Left lung (tissue), 14 donors: ENCODE measurements around the gene PPP5C. TPM values are rescaled to one million over a fixed set of nuclear protein-coding genes. Genes with fewer than 3 reads are reported as not detected.
A peak's percentile ranks its signal among the peaks of the same experiment; 100 is the strongest.

Experiments used
- ATAC-seq: fragments of 200-7000 bp; cut with Tn5 transposase; one replicate; pipeline ENCODE4 v1.9.1; 2020; ENCODE audit warnings: moderate library complexity
- DNase-seq, 4 donors: peaks; one replicate each; pipeline ENCODE4 v3.0.0-alpha.2; 2013 to 2020
- H3K27ac ChIP-seq, 2 donors: fragments of 200-600 bp; sonication (generic) in 1 of 2; one replicate each; pipeline versions ENCODE4 v1.5.0 to v1.8.0; 2020 to 2021
- H3K27me3 ChIP-seq, 2 donors: fragments of 200-600 bp; sonication (generic) in 1 of 2; one replicate each; pipeline versions ENCODE4 v1.5.0 to v1.8.0; 2020 to 2021
- H3K36me3 ChIP-seq, 2 donors: fragments of 200-600 bp; sonication (generic) in 1 of 2; one replicate each; pipeline versions ENCODE4 v1.5.0 to v1.8.0; 2020 to 2021
- H3K4me1 ChIP-seq, 2 donors: fragments of 200-600 bp; one replicate each; pipeline ENCODE4 v1.8.0; 2021
- H3K4me3 ChIP-seq, 2 donors: fragments of 200-600 bp; sonication (generic) in 1 of 2; one replicate each; pipeline versions ENCODE4 v1.5.0 to v1.8.0; 2020 to 2021; ENCODE audit warnings: mild to moderate bottlenecking in 1 of 2
- H3K9me3 ChIP-seq, 2 donors: fragments of 200-600 bp; sonication (generic) in 1 of 2; one replicate each; pipeline versions ENCODE4 v1.5.0 to v1.8.0; 2020 to 2021
- intact Hi-C, 2 donors: fragments of 100-400 bp; cut with DNase I; formaldehyde crosslinking; loops; one replicate each; pipeline versions ENCODE4 v1.11.2 to v1.14.2; 2022
- long read RNA-seq, 12 donors: library from polyadenylated mRNA in 2 of 12; unstranded in 2 of 12; transcript quantifications; one replicate each; pipeline ENCODE4 v2.0.0 and lab custom pipeline, GENCODE V29; 2019 to 2026
- polyA plus RNA-seq, 6 donors: library from polyadenylated mRNA; unstranded; fragments of 120-200 nt; gene quantifications; one replicate each; pipeline ENCODE4 v1.2.1, GENCODE V29; 2013; ENCODE audit not compliant: insufficient read length in 6 of 6
- total RNA-seq, 2 donors: library from RNA; stranded (reverse); fragmentation: NEBNext Ultra II Directional; extraction: Animal tissue kit (Norgen Biotek cat#: 25700); gene quantifications; one replicate each; pipeline ENCODE4 v1.2.1, GENCODE V29; 2021
- TF ChIP-seq, protein P1 (sequence below), 2 donors: fragments of 200-600 bp; sonication (generic) in 1 of 2; IDR thresholded peaks; one replicate each; pipeline versions ENCODE4 v1.5.0 to v1.8.0; 2021; ENCODE audit warnings: antibody characterized with exemption in 2 of 2
- donor health status: DM: no; HTN: yes; CAD: no.
- donor health status: DM: no; HTN: no; CAD: no.

Gene PPP5C, protein sequence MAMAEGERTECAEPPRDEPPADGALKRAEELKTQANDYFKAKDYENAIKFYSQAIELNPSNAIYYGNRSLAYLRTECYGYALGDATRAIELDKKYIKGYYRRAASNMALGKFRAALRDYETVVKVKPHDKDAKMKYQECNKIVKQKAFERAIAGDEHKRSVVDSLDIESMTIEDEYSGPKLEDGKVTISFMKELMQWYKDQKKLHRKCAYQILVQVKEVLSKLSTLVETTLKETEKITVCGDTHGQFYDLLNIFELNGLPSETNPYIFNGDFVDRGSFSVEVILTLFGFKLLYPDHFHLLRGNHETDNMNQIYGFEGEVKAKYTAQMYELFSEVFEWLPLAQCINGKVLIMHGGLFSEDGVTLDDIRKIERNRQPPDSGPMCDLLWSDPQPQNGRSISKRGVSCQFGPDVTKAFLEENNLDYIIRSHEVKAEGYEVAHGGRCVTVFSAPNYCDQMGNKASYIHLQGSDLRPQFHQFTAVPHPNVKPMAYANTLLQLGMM
- 10 to 100 TPM; 52.6 to 55.7 TPM for total RNA-seq
- 100 to 1,000 TPM in 2 of 6 donors, 10 to 100 TPM in 4; 97.2 to 114 (median 99.2) TPM for polyA plus RNA-seq
- long read RNA-seq, donor 1, transcript PPP5C-201 (13 exons, 2,109 nt), result major isoform, 13 of 15 reads
- long read RNA-seq, donor 1, partial matches to known transcripts, result 0 of 15 reads
- long read RNA-seq, donor 1, other reads (novel, unspliced or antisense), result 0 of 15 reads
- long read RNA-seq, donor 2, transcript PPP5C-201 (13 exons, 2,109 nt), result major isoform, 21 of 30 reads
- long read RNA-seq, donor 2, partial matches to known transcripts, result 6 of 30 reads
- long read RNA-seq, donor 2, other reads (novel, unspliced or antisense), result 0 of 30 reads
- long read RNA-seq, donor 3, transcript PPP5C-201 (13 exons, 2,109 nt), result major isoform, 27 of 29 reads
- long read RNA-seq, donor 3, partial matches to known transcripts, result 0 of 29 reads
- long read RNA-seq, donor 3, other reads (novel, unspliced or antisense), result 0 of 29 reads
- long read RNA-seq, donor 4, transcript PPP5C-201 (13 exons, 2,109 nt), result major isoform, 9 of 10 reads
- long read RNA-seq, donor 4, partial matches to known transcripts, result 0 of 10 reads
- long read RNA-seq, donor 4, other reads (novel, unspliced or antisense), result 1 of 10 reads
- long read RNA-seq, donor 5, transcript PPP5C-201 (13 exons, 2,109 nt), result major isoform, 15 of 23 reads
- long read RNA-seq, donor 5, partial matches to known transcripts, result 0 of 23 reads
- long read RNA-seq, donor 5, other reads (novel, unspliced or antisense), result 5 of 23 reads
- long read RNA-seq, donor 6, transcript PPP5C-201 (13 exons, 2,109 nt), result major isoform, 21 of 23 reads
- long read RNA-seq, donor 6, partial matches to known transcripts, result 0 of 23 reads
- long read RNA-seq, donor 6, other reads (novel, unspliced or antisense), result 0 of 23 reads
- long read RNA-seq, donor 7, transcript PPP5C-201 (13 exons, 2,109 nt), result major isoform, 15 of 22 reads
- long read RNA-seq, donor 7, partial matches to known transcripts, result 5 of 22 reads
- long read RNA-seq, donor 7, other reads (novel, unspliced or antisense), result 0 of 22 reads
- long read RNA-seq, donor 8, transcript PPP5C-201 (13 exons, 2,109 nt), result major isoform, 18 of 21 reads
- long read RNA-seq, donor 8, partial matches to known transcripts, result 0 of 21 reads
- long read RNA-seq, donor 8, other reads (novel, unspliced or antisense), result 0 of 21 reads
- long read RNA-seq, donor 9, result 0 reads
- long read RNA-seq, donor 10, transcript PPP5C-201 (13 exons, 2,109 nt), result major isoform, 9 of 13 reads
- long read RNA-seq, donor 10, partial matches to known transcripts, result 3 of 13 reads
- long read RNA-seq, donor 10, other reads (novel, unspliced or antisense), result 1 of 13 reads
- long read RNA-seq, donor 11, result 0 reads
- long read RNA-seq, donor 12, transcript PPP5C-201 (13 exons, 2,109 nt), result major isoform, 21 of 23 reads
- long read RNA-seq, donor 12, partial matches to known transcripts, result 0 of 23 reads
- long read RNA-seq, donor 12, other reads (novel, unspliced or antisense), result 0 of 23 reads

DNA sequence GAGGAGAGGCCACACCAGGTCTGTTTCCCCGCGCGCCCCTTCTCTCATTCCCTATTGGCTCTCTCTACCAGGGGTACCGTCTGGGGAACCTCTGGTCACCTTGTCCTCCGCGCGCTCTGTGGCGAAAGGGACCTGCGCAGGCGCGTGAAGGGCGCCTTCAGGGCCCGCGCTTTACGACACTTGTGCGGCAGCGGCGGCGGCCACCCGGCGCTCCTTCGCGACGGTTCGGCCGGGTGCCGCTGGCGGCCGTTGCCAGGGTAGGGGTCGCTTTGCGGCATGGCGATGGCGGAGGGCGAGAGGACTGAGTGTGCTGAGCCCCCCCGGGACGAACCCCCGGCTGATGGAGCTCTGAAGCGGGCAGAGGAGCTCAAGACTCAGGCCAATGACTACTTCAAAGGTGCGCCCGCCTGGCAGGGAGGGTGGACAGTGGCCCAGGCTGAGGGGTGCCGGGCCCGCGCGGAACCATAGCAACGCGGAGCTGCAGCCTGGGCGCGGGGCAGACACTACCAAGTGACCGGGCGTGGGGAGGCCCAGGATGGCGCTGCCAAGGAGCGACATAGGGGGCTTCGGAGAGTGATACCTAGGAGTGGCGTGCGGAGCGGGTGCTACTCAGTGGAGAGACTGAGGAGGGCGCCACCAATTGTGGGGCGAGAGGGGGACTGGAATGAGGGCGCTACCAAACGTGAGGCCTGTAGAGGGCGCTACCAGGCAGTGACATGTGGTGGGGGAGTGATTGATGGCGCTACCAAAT is at the start of gene PPP5C:
TSS of gene PPP5C (plus strand) at position 267 of the 751 bp plus-strand sequence. CDS start at position 277, 10 bp downstream.
- H3K9me3 ChIP-seq, result no peaks in the 10 kb centered on the region
- intact Hi-C loops, result no loop called here
- peak within 1 kb of the TSS; percentile 84 to 89 for H3K27ac ChIP-seq
- H3K4me3 ChIP-seq, result peak within 1 kb of the TSS; percentile 75 to 99
- H3K36me3 ChIP-seq, result no peaks in the 10 kb centered on the region
- H3K4me1 ChIP-seq, result peaks cover 38 to 51% of the 10 kb centered on the region in 2 donors
- DNase-seq (peak; percentile 91 to 97 (median 94)), ATAC-seq (peak; percentile 87)
- TF ChIP-seq, protein P1, sequence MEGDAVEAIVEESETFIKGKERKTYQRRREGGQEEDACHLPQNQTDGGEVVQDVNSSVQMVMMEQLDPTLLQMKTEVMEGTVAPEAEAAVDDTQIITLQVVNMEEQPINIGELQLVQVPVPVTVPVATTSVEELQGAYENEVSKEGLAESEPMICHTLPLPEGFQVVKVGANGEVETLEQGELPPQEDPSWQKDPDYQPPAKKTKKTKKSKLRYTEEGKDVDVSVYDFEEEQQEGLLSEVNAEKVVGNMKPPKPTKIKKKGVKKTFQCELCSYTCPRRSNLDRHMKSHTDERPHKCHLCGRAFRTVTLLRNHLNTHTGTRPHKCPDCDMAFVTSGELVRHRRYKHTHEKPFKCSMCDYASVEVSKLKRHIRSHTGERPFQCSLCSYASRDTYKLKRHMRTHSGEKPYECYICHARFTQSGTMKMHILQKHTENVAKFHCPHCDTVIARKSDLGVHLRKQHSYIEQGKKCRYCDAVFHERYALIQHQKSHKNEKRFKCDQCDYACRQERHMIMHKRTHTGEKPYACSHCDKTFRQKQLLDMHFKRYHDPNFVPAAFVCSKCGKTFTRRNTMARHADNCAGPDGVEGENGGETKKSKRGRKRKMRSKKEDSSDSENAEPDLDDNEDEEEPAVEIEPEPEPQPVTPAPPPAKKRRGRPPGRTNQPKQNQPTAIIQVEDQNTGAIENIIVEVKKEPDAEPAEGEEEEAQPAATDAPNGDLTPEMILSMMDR (IDR thresholded peaks at IDR 0.05), result peak; percentile 48 to 54
- no peaks in the 10 kb centered on the region for H3K27me3 ChIP-seq

DNA sequence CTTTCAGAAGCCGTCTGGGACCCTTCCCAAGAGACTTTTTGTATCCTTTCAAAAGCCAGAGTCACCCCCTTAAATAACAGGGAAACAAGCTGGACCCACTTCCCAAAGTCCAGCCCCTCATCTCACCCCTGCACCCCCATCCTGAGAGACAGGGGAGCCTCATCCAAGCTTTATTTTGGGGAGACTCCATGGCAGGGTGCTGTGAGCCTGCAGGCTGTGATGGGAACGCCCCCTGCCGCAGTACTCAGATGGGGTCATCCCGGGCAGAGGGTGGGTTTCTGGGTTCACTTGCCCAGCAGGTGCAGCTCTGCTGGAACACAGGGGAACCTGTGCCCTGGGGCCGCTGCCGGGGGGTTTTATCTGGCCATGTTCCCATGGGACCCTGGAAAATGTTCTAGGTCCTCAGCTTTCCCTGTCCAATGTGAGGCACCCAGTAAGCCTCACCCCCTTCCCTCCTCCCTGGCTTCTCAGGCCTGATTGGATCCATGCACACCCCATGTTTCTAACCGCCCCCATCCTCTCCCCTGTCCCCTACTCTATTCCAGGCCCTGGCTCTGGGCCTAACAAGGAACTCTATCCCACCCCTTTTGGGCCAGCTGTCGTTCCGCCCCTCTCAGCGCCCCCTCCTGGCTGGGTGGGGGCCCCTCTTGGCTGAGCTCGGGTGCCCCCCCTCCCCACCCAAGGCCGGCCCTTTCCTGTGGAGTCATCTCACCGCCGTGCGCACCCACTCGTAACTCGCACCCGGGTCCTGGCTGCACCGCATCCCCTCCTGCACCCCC is 49.0 kb upstream of the PPP5C start:
- TF ChIP-seq, protein P1 (IDR thresholded peaks at IDR 0.05), result no peak
- intact Hi-C loops, result no loop called here
- peaks cover 0 to 34% of the 10 kb centered on the region in 2 donors for H3K27me3 ChIP-seq
- ATAC-seq (peak; percentile 9), DNase-seq (peak in 3 of 4 donors; percentile 69 to 93 (median 85))
- H3K27ac ChIP-seq, result peak overlapping the region; percentile 83 to 87
- H3K4me3 ChIP-seq, result peak overlapping the region; percentile 19 to 47
- H3K9me3 ChIP-seq, result no peaks in the 10 kb centered on the region
- H3K4me1 ChIP-seq, result peaks cover 32 to 59% of the 10 kb centered on the region in 2 donors
- no peaks in the 10 kb centered on the region for H3K36me3 ChIP-seq

DNA sequence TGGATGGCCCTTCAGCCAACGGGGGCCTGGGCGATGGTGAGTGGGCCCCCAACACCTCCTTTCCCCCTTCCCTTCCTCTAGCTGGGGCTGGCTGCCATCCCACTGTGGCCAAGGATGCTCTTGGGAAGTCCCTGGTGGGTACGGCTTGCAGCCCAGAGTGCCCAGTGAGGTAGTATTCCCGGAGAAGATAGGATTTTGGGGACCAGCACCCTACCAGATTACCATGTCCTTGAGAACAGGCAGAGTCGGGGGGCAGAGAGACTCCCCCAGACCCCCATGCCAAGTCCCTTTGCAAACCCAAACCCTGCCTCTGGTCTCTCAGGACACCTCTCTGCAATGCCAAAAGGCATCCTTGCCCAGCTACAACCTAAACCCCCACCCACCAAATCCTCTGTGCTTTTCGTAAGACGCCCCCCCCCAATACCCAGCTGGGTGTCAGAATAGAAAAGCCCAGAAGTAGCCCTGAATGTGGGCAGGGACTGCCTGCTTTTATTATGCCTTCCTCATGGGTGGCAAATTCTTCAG is 48.3 kb upstream of the PPP5C start:
- intact Hi-C loops, result no loop called here
- Histone ChIP-seq H3K4me1 (peaks cover 32 to 65% of the 10 kb centered on the region in 2 donors), H3K36me3 (peaks cover 0 to 3% of the 10 kb centered on the region in 2 donors), H3K4me3 (peak overlapping the region; percentile 19 to 47), H3K27ac (peak overlapping the region; percentile 83 to 87), H3K27me3 (peaks cover 0 to 34% of the 10 kb centered on the region in 2 donors), H3K9me3 (no peaks in the 10 kb centered on the region)
- ATAC-seq, result no peak
- DNase-seq, result no peak
- TF ChIP-seq, protein P1 (IDR thresholded peaks at IDR 0.05), result no peak
